ES-I3 (cell line): ENCODE results near the gene SULT1B1.

Experiments
- H3K36me3 ChIP-seq: 2 replicates; pipeline ENCODE4 v1.6.1; 2013; ENCODE audit warnings: mild to moderate bottlenecking, low read length, control low read depth, moderate library complexity; ENCODE audit not compliant: insufficient read depth
- H3K4me1 ChIP-seq: 2 replicates; pipeline ENCODE4 v1.6.1; 2013; ENCODE audit warnings: mild to moderate bottlenecking, control low read depth, low read length; ENCODE audit not compliant: insufficient read depth
- H3K9ac ChIP-seq: 2 replicates; pipeline ENCODE4 v1.6.1; 2013; ENCODE audit warnings: low read depth, mild to moderate bottlenecking, low read length, moderate library complexity
- H3K9me3 ChIP-seq: 2 replicates; pipeline ENCODE4 v1.6.1; 2013; ENCODE audit warnings: mild to moderate bottlenecking, low read length, moderate library complexity; ENCODE audit not compliant: control insufficient read depth, insufficient read depth

SULT1B1 gene

DNA sequence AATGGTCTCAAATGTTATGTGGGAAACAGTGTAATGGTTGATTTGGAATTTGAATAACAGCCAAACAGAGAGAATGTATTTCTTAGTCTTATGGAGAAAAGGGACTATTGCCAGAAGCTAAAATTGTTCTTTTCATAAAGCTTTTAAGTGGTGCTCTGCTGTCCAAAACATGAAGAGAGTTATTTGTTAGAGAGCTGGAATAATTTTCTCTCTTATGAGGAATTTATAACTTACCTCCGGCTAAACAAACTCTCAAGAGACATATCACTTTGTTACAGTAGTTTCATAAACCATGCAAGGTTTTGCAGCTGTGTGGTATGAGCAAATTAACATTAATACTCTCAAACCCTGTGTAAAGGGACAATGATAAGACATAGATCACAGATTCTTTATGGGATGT lies 28.6 kb downstream of the SULT1B1 start:
- no peaks in the 10 kb centered on the region for H3K9me3 ChIP-seq
- no peak overlapping the region for H3K9ac ChIP-seq
- H3K4me1 ChIP-seq = no peaks in the 10 kb centered on the region
- no peaks in the 10 kb centered on the region for H3K36me3 ChIP-seq

DNA sequence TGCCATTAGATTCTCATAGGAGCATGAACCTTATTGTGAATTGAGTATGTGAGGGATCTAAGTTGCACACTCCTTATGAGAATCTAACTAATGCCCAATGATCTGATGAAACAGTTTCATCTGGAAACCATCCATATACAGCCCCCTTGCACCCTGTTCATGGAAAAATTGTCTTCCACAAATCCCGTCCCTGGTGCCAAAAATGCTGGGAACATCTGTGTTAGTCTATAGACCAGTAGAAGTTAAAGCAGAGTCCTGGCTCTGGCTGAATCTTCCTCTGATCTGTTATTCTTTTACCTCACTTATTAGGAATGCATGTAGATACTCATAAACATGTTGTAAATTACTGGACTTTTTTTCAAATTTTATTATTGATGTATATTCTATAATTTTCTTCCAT lies 29.2 kb downstream of the SULT1B1 start:
- Histone ChIP-seq H3K9ac (no peak overlapping the region), H3K9me3 (no peaks in the 10 kb centered on the region), H3K4me1 (no peaks in the 10 kb centered on the region), H3K36me3 (no peaks in the 10 kb centered on the region)

DNA sequence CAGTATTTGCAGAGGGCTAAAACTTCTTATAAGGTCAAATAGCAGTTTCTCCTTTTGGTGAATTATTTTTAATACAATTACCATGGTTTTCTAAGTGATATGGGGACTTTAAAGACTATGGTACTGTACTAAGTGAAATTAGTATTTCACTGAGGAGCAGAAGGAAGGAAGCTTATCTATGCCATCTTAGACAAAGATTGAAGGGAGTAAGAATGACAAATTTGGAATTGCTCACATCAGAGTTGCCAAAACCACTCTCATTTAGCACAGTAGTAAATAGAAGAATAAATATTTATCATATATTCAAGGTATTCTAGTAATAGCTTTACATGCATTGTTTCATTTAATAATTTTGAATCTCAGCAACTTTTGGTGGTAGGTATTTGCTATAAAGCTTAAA lies 30.4 kb downstream of the SULT1B1 start:
- Histone ChIP-seq H3K4me1 (no peaks in the 10 kb centered on the region), H3K9ac (no peak overlapping the region), H3K9me3 (no peaks in the 10 kb centered on the region), H3K36me3 (no peaks in the 10 kb centered on the region)

DNA sequence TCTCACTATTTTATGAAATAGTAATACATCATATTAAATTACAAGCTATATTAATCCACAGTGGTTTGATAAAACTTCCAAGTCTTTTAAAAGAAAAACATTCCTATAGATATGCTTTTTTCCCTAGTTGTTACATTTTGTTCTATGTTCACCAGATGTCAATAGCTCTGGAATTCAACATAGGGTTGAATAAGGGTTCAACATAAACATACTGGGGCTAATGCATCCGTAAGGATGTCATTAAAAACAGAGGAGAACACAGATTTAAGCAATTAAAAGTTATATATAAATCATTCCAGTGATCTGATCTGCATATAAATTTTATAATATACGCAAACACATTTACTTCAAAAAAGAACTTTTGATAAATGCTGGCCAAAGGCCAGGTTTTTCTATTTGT lies 32.5 kb downstream of the SULT1B1 start:
- Histone ChIP-seq H3K9me3 (no peaks in the 10 kb centered on the region), H3K36me3 (no peaks in the 10 kb centered on the region), H3K9ac (no peak overlapping the region), H3K4me1 (no peaks in the 10 kb centered on the region)

DNA sequence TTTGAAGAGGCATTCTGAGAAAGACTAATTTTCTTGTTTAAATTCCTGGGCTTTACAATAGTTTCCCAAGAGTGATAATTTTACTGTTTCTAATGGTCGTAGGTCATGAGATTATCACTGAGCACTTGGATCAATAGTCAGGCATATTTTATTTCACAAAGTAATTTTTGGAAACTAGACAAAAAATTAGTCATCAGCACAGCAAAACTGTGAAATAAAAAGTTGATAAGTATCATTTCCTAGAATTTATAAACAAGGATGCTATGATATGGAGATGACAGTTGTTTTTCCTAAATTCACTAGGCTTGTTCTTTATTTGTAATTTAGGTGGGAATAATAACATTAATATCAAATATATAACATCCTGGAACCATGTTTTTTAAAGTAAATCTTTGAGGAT lies 33.0 kb downstream of the SULT1B1 start:
- Histone ChIP-seq H3K36me3 (no peaks in the 10 kb centered on the region), H3K4me1 (no peaks in the 10 kb centered on the region), H3K9ac (no peak overlapping the region), H3K9me3 (no peaks in the 10 kb centered on the region)

DNA sequence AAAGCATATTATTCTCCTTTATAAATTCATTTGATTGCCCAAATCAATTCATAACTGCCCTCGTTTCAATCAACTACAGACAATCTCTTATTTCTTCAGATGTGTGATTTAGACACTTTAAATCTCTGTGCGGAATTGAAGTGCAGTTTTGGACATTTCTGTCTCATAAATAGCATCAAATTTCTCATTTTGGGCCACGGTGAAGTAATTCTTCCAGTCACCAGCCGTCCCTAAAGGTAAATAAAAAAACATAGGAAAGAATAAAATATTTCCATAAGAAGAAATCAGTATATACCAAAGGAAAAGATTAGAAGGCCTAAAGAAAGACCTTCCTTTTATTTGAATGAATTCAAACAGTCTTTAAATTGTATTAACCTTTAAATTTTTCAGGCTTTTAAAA lies 33.4 kb downstream of the SULT1B1 start:
- Histone ChIP-seq H3K9me3 (no peaks in the 10 kb centered on the region), H3K9ac (no peak overlapping the region), H3K4me1 (no peaks in the 10 kb centered on the region), H3K36me3 (no peaks in the 10 kb centered on the region)

DNA sequence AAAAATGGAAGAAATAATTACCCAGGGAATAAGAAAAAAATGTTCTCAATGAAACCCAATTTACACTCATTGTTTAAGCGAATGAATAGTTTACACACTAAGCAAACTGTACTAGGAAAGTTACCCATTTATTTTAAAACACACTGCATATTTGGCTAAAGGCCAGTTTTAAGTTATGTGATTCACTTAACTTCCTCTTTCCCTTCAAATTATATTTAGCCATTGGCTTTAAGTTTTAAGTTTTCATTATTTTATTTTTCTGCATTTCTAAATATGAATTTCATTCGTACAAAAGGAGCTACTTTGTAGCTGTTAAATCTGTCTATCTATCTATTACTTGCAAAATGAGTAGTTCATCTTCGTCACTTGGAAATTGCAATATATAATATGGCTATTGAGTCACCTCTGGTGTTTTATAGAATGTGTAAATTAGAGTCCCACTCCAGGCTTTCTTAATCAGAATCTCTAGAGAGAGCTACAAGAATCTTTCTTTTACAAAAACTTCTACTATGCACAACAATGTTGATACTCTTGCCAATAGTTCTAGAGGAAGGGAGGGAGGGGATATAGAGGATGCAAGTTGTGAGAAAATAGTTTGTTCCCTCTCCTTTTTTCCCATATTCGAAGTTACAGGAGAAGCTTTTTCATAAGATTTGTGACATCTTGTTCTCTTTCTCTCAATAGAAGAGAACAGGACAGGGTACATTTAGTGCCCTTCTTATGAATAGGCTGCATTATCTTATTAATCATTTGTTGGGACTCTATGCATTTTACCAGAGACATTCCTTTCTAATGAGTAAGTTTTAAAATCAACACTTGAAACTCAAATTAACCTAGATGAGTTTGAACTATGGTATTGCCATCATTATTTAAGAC lies 41.8 kb downstream of the SULT1B1 start:
- Histone ChIP-seq H3K36me3 (no peaks in the 10 kb centered on the region), H3K4me1 (peaks cover 8% of the 10 kb centered on the region; the same call in 1 of the 2 replicates), H3K9ac (no peak overlapping the region), H3K9me3 (no peaks in the 10 kb centered on the region)

DNA sequence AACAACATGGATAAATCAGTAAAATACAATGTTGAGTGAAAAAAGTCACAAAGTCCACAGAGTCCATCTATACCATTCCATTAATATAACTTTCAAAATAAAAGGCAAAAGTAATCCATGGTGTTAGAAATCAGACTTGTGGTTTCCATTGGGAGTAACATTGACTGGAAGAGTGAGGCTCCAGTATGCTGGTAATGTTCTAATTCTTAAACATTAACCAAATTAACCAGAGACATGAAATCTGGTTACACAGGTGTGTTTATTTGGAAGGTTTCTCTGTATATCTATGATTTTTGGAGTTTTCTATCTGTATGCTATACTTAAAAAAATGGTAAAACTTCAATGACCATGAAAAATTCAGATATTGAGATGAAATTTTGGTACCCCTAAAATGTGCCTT lies 42.6 kb downstream of the SULT1B1 start:
- Histone ChIP-seq H3K9ac (no peak overlapping the region), H3K4me1 (peaks cover 8% of the 10 kb centered on the region; the same call in 1 of the 2 replicates), H3K9me3 (no peaks in the 10 kb centered on the region), H3K36me3 (no peaks in the 10 kb centered on the region)

DNA sequence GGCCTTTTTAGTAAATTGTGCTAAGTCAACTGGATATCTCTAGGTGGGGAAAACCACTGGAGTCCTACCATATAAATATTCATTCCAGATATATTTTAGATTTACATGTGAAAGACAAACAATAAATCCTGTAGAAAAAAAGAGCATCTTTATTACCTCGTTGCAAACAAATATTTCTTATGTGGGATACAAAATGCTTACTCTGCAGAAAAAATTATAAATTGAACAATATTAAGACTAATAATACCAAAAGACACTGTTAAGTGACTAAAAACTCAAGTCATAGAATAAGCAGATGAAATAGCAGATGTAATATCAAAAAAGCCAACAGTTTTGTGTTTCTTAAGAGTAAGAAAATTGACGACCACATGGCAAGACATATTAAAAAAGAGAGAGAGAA lies 43.8 kb downstream of the SULT1B1 start:
- Histone ChIP-seq H3K4me1 (peaks cover 8% of the 10 kb centered on the region; the same call in 1 of the 2 replicates), H3K36me3 (no peaks in the 10 kb centered on the region), H3K9me3 (no peaks in the 10 kb centered on the region), H3K9ac (no peak overlapping the region)

DNA sequence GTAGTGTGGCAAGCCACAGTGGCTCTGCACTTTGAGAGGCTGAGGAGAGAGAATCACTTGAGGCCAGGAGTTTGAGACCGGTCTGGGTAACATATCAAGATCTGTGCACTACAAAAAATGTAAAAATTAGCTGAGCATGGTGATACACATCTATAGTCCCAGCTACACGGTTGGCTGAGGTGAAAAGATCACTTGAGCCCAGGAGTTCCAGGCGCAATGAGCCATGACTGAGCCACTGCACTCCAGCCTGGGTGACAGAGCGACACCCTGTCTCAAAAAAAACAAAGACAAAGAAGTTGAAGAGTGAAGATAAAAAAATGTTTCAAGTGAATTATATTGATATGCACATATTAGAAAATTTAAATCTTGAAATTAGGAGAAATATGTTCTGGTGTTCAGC lies 46.3 kb downstream of the SULT1B1 start:
- H3K9ac ChIP-seq = no peak overlapping the region
- peaks cover 4% of the 10 kb centered on the region; the same call in 1 of the 2 replicates for H3K4me1 ChIP-seq
- peaks cover 3% of the 10 kb centered on the region; the same call in 1 of the 2 replicates for H3K9me3 ChIP-seq
- no peaks in the 10 kb centered on the region for H3K36me3 ChIP-seq

DNA sequence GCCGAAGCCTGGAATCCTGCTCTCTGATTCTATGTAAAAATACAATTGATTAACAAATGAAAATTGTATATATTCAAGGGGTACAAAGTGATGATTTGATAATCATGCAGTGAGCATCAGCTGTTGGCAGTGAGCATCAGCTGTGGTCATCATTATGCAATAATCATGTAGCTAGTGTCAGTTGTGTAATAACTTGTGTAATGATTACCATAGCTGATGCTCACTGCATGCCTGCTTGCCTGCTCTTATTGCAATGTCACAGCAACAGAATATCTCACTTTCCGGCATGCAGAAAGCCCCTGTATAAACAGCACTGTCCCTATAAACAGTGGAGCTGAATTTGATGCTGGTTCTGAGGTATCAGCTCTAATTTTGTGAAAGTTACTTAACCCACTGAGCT lies 46.8 kb downstream of the SULT1B1 start:
- H3K9me3 ChIP-seq = peaks cover 3% of the 10 kb centered on the region; the same call in 1 of the 2 replicates
- no peaks in the 10 kb centered on the region for H3K36me3 ChIP-seq
- no peaks in the 10 kb centered on the region; the same call in 1 of the 2 replicates for H3K4me1 ChIP-seq

DNA sequence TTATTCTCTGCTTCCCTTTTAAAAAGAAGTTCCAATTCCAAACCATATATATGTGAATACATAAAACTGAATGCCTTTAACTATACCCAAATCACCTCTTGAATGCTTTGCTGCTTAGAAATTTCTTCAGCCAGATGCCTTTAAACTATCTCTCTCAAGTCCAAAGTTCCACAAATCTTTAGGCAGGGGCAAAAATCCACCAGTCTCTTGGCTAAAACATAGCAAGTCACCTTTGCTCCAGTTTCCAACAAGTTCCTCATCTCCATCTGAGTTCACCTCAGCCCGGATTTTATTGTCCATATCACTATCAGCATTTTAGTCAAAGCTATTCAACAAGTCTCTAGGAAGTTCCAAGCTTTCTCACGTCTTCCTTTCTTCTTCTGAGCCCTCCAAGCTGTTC lies 49.8 kb downstream of the SULT1B1 start:
- Histone ChIP-seq H3K9me3 (peaks cover 3% of the 10 kb centered on the region; the same call in 1 of the 2 replicates), H3K9ac (no peak overlapping the region), H3K4me1 (no peaks in the 10 kb centered on the region), H3K36me3 (no peaks in the 10 kb centered on the region)

More for the DNA sequence above, 46.8 kb downstream of the SULT1B1 start:
- H3K9ac ChIP-seq = no peak overlapping the region

DNA sequence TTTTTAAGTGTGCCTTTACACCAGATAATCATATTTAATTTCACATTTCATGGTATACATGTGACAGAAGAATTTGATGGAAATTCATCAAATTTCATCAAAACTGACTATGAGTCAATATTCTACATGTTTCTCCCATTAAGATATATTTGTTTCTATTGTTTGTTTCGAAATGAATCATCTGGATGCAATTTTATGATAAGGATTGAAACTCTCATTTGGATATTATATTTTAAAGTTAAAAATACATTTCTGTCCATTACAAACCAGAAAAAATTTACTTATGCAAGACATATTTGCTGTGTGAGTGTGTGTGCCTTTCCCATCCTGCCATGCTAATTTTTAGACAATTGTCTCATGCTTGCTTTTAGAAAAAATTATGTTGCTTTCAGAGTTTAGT lies 52.2 kb downstream of the SULT1B1 start:
- peaks cover 3% of the 10 kb centered on the region; the same call in 1 of the 2 replicates for H3K9me3 ChIP-seq
- no peaks in the 10 kb centered on the region for H3K4me1 ChIP-seq
- H3K9ac ChIP-seq = no peak overlapping the region
- H3K36me3 ChIP-seq = no peaks in the 10 kb centered on the region

DNA sequence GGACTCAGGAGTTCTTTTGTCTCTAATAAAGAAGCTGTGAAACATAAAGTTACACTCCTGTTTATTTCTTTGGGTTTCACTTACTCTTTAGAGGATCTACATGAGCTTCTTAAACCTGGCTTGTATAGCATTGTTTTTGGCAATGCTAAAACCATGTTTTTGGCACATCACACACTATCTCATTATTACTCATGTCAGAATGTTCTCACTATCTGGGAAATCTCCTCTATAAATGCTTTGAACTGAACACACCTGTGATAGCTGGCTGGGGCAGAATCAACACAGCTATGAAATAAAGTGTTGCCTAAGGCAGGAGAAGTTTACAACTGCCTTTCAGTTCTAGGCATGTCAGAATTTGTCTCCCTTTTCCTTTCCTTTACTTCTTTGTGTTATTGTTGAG lies 52.6 kb downstream of the SULT1B1 start:
- Histone ChIP-seq H3K36me3 (no peaks in the 10 kb centered on the region), H3K9ac (no peak overlapping the region), H3K9me3 (peaks cover 3% of the 10 kb centered on the region; the same call in 1 of the 2 replicates), H3K4me1 (no peaks in the 10 kb centered on the region)

DNA sequence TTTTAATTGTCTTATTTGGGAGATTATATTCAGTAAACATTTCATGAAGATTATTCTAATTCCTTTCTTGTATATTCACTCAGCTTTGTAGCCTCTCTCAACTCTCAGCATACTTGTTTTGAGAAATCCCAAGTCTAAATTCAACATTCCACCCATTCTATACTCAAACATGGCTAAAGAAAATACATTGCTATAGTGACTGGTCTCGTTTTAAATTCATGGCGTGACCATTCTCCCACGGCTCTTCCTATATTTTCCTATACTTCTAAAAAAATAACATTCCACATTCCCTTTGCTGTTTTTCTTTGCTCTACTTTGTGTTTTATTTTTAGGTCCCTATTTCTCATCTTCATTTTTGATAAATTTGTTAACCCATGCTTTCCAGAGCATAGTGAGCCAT lies 58.2 kb downstream of the SULT1B1 start:
- Histone ChIP-seq H3K9ac (no peak overlapping the region), H3K9me3 (no peaks in the 10 kb centered on the region), H3K36me3 (no peaks in the 10 kb centered on the region), H3K4me1 (no peaks in the 10 kb centered on the region)
